GM18858 (cell line): ENCODE results near the gene INPP5A.

Experiments used
- ATAC-seq: cut with Tn5 transposase; IDR thresholded peaks from one replicate; pipeline ENCODE4 v1.9.1; 2021; ENCODE audit not compliant: unreplicated experiment

The INPP5A gene

DNA sequence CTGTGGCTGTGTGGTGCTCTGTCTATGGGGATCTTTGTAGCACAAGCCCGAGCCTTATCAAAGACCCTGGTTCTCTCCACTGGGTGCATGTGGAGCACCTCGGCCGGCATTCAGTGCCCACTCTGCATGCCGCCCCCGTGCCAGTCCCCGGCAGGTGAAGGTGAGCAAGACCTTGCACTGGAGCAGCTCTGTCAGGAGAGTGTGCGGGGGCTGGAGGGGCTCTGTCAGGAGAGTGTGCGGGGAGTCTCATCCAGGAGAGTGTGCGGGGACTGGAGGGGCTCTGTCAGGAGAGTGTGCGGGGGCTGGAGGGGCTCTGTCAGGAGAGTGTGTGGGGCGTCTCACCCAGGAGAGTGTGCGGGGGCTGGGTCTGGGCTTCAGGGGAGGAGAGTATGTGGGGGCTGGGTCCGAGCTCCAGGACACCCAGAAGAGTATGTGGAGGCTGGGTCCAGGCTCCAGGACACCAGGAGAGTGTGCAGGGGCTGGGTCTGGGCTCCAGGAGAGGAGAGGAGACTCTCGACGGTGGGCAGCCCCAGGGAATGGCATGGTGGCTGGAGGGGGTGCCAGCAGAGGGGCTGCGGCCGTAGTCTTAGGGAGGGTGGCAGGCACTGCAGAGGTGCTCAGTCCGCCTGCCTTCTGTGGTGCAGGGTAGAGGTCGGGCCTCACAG, 40.8 kb downstream of the INPP5A start:
- ATAC-seq, result no peak

GRCh38 chr10:132579027-132579859, 41.7 kb downstream of the INPP5A start:
- ATAC-seq, result no peak

- ATAC-seq, result no peak
These were observed 42.6 kb downstream of the INPP5A start for GRCh38 chr10:132580143-132580542.

GRCh38 chr10:132580617-132581016, 43.0 kb downstream of the INPP5A start:
- no peak for ATAC-seq

DNA sequence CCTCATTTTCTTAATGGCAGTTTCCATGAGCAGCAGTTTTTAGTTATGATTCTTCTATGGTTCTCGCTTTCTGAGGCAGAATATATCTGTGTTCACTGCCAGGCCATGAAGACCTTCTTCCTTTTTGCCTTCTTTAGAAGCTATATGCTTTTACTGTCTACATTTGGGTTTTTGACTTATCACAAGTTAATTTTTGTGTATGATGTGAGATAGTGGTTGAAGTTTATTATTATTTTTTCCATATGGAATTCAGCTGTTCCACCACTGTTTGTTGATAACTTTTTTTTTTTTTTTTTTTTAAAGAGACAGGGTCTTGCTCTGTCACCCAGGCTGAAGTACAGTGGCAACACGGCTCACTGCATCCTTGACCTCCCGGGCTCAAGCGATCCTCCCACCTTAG, 44.5 kb downstream of the INPP5A start:
- no peak for ATAC-seq

- no peak for ATAC-seq
These were observed 45.2 kb downstream of the INPP5A start for GRCh38 chr10:132582771-132583170.

DNA sequence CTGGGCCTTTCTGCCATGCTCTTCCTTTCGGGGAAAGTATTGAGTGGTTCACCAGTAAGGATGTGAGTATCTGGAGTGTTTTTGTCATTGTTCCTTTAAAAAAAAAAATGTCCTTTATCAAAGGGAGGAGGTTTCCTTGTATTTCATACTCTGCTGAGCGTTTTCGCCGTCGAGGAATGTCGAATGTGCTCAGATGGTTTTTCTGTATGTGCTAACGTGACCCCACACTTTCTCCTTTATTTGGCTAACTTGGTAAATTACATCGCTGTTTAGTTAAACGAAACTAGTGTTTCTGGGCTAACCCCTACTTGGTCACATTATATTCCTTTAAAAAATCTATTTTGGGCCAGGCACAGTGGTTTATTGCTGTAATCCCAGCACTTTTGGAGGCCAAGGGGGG, 45.9 kb downstream of the INPP5A start:
- no peak for ATAC-seq

DNA sequence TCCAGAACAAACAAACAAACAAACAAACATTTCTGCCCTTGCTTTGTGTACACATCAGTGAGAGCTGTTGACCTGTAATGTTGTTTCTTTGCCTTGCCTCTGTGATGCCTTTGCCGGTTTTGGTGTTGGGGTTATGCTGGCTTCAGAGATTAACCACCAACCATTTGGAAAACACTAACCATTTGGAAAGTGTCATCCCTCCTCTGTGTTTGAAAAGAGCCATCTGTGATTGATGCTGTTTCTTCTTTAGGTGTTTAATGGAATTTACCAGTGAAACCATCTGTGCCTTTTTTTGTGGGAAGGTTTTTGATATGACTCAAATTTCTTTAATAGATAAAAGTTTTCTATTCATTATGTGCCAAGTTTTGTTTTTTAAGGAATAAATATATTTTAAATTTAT, 46.5 kb downstream of the INPP5A start:
- ATAC-seq, result no peak

- no peak for ATAC-seq
These were observed 48.4 kb downstream of the INPP5A start for GRCh38 chr10:132585732-132586722.

DNA sequence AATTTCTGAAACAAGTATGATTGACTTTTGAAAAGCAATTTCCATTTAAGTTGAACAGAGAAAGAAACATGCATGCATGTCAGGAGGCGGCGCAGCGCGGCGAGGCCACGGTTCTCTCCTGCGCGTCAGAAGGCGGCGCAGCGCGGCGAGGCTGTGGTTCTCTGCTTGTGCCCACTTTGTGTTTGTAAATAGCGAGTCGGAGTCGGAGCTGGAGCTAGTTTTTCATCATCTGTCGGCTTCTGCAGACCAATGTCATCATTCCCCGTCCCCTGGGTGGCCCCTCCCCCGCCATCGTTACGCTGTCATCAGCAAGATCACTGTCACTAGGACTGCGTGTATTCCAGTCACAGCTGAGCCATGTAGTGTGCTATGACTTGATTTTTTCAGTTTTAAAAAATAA, 49.2 kb downstream of the INPP5A start:
- ATAC-seq, result no peak

DNA sequence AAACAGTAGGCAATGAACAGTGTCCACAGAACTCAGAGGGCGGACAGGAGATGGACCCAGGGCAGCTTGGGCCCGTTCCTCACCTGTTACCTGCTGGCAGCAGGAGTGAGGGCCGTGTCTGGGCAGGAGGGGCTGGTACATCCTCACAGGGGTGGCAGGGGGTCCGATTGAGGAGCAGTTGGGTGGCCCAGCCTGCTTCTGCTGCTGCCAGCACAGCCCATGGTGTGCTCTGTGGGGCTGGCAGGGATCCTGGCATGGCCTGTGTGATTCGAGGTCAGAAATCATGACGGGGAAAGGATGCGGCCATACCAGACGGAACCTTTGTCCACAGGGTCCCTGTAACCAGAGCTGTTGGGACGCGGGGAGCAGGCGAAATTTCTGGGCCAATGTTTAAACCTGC, 49.6 kb downstream of the INPP5A start:
- no peak for ATAC-seq

DNA sequence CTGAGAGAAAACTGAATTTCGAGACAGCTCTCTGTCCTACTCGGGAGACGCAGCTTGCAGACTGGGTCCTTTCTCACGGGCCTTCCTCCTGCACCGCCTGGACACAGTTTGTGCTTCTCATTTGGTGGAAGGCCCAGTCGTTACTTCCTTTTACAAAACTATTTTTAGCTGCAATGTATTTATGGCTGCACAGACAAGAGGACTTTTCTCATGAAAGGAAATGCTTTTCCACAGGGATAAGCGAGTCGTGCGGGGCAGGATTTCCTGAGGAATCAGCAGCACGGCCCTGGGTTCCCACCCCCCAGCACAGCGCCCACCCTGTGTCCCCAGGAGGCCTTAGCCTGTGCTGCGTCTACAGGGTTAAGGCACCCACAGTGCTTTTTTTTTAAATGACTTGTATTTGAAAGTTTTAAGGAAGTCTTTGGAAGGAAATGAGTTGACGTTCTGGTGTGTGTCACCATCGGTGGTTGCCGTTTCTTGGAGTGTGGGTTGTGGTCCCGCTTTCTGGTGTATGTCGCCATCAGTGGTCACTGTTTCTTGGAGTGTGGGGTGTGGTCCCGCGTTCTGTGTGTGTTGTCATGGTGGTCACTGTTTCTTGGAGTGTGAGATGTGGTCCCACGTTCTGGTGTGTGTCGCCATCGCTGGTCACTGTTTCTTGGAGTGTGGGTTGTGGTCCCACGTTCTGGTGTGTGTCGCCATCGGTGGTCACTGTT, 50.9 kb downstream of the INPP5A start:
- ATAC-seq, result no peak

GRCh38 chr10:132589015-132589414, 51.4 kb downstream of the INPP5A start:
- ATAC-seq, result no peak

- ATAC-seq, result no peak
These were observed 52.1 kb downstream of the INPP5A start for GRCh38 chr10:132589681-132590080.

DNA sequence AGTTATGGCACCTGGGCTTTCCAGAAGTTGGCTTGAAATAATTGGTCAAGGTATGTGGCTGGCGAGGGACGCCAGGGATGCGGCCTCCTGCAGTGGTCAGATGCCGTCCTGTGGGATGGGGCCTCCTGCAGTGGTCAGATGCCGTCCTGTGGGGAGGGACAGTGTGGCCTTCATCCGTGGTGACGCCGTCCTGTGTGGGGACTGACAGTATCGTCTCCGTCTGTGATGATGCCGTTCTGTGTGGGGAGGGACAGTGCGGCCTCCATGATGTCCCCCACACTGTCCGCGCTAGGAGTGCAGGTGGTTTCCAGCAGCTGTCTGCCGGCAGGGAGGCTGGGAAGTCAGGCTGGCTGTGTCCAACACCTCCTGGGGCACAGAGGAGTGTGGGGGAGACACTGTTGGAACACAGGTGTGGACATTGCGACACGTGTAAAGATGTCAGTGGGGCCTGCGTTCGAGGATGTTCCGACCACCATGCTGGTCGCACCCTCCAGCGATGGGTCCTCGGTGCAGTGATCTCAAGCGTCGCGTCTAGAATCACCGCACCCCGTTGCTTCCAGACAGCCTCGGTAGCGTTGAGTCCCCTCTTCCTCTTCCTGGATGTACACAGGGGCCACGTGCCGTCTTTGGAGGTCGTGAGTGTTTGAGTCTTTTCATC, 52.6 kb downstream of the INPP5A start:
- no peak for ATAC-seq

GRCh38 chr10:132590752-132591121, 53.1 kb downstream of the INPP5A start:
- ATAC-seq, result no peak

- ATAC-seq, result no peak
These were observed 53.8 kb downstream of the INPP5A start for GRCh38 chr10:132591166-132591971.

- ATAC-seq, result no peak
These were observed 55.3 kb downstream of the INPP5A start for GRCh38 chr10:132592790-132593383.

- ATAC-seq, result peak; percentile 55
These were observed 55.8 kb downstream of the INPP5A start for GRCh38 chr10:132593389-132593788.
